ENCODE data around the gene C11orf24.

- TF ChIP-seq, protein P1, sequence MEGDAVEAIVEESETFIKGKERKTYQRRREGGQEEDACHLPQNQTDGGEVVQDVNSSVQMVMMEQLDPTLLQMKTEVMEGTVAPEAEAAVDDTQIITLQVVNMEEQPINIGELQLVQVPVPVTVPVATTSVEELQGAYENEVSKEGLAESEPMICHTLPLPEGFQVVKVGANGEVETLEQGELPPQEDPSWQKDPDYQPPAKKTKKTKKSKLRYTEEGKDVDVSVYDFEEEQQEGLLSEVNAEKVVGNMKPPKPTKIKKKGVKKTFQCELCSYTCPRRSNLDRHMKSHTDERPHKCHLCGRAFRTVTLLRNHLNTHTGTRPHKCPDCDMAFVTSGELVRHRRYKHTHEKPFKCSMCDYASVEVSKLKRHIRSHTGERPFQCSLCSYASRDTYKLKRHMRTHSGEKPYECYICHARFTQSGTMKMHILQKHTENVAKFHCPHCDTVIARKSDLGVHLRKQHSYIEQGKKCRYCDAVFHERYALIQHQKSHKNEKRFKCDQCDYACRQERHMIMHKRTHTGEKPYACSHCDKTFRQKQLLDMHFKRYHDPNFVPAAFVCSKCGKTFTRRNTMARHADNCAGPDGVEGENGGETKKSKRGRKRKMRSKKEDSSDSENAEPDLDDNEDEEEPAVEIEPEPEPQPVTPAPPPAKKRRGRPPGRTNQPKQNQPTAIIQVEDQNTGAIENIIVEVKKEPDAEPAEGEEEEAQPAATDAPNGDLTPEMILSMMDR (IDR thresholded peaks at IDR 0.05) = peak in 2 of 4 experiments; percentile 2 to 11
- TF ChIP-seq POLR2A (IDR thresholded peaks at IDR 0.05) = no peak
- peak; percentile 22 for TF ChIP-seq POLR2AphosphoS5 (IDR thresholded peaks at IDR 0.05)
Measured at GRCh38 chr11:68314203-68315170, 42.7 kb upstream of the C11orf24 start.
